RWPE2 (cell line): ENCODE data around the gene TMEM176B.

Experiments used
- ATAC-seq: fragments of 200-7000 bp; cut with Tn5 transposase; 3 replicates; pipeline ENCODE4 v1.9.1; 2021; ENCODE audit warnings: low read depth
- DNase-seq: peaks from one replicate; pipeline ENCODE4 v3.0.0-alpha.2; 2020; ENCODE audit warnings: low spot score
- H3K27ac ChIP-seq: fragments of 450-650 bp; 2 replicates; pipeline ENCODE4 v1.5.1; 2017; ENCODE audit warnings: mild to moderate bottlenecking; ENCODE audit not compliant: poor library complexity, severe bottlenecking
- H3K27me3 ChIP-seq: fragments of 250-450 bp; sonication (Bioruptor Pico); 2 replicates; pipeline ENCODE4 v1.5.1; 2021; ENCODE audit warnings: mild to moderate bottlenecking, moderate library complexity; ENCODE audit not compliant: insufficient read depth, poor library complexity, severe bottlenecking
- H3K36me3 ChIP-seq: fragments of 250-450 bp; sonication (Bioruptor Pico); 2 replicates; pipeline ENCODE4 v1.5.1; 2020; ENCODE audit warnings: low read depth, mild to moderate bottlenecking, moderate library complexity
- H3K4me1 ChIP-seq: fragments of 250-450 bp; sonication (Bioruptor Pico); 2 replicates; pipeline ENCODE4 v1.5.1; 2021; ENCODE audit warnings: mild to moderate bottlenecking, moderate library complexity; ENCODE audit not compliant: insufficient read depth, poor library complexity, severe bottlenecking
- H3K4me3 ChIP-seq: fragments of 250-450 bp; sonication (Bioruptor Pico); 2 replicates; pipeline ENCODE4 v1.5.1; 2021; ENCODE audit warnings: mild to moderate bottlenecking, moderate library complexity; ENCODE audit not compliant: severe bottlenecking
- H3K9me3 ChIP-seq: fragments of 250-450 bp; sonication (Bioruptor Pico); 2 replicates; pipeline ENCODE4 v1.5.1; 2021; ENCODE audit warnings: mild to moderate bottlenecking, moderate library complexity; ENCODE audit not compliant: severe bottlenecking
- TF ChIP-seq, protein P1 (sequence below): fragments of 450-650 bp; IDR thresholded peaks from one replicate; pipeline ENCODE4 v1.5.1; 2017; ENCODE audit warnings: mild to moderate bottlenecking, moderate library complexity; ENCODE audit not compliant: poor library complexity, severe bottlenecking

TMEM176B gene

DNA sequence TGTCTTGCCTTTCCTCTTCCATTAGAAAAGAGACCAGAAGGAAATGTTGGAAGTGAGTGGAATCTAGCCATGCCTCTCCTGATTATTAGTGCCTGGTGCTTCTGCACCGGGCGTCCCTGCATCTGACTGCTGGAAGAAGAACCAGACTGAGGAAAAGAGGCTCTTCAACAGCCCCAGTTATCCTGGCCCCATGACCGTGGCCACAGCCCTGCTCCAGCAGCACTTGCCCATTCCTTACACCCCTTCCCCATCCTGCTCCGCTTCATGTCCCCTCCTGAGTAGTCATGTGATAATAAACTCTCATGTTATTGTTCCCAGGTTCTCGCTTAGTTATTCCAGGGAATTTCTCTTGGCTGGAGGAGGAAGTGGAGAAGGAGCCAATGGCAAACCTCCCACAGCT lies 4.6 kb upstream of the TMEM176B start:
- ATAC-seq, result no peak
- Histone ChIP-seq H3K27me3 (peaks cover 37% of the 10 kb centered on the region), H3K9me3 (peaks cover 2% of the 10 kb centered on the region), H3K4me3 (no peak overlapping the region), H3K27ac (no peak overlapping the region), H3K4me1 (no peaks in the 10 kb centered on the region), H3K36me3 (no peaks in the 10 kb centered on the region)
- DNase-seq, result no peak
- TF ChIP-seq, protein P1, sequence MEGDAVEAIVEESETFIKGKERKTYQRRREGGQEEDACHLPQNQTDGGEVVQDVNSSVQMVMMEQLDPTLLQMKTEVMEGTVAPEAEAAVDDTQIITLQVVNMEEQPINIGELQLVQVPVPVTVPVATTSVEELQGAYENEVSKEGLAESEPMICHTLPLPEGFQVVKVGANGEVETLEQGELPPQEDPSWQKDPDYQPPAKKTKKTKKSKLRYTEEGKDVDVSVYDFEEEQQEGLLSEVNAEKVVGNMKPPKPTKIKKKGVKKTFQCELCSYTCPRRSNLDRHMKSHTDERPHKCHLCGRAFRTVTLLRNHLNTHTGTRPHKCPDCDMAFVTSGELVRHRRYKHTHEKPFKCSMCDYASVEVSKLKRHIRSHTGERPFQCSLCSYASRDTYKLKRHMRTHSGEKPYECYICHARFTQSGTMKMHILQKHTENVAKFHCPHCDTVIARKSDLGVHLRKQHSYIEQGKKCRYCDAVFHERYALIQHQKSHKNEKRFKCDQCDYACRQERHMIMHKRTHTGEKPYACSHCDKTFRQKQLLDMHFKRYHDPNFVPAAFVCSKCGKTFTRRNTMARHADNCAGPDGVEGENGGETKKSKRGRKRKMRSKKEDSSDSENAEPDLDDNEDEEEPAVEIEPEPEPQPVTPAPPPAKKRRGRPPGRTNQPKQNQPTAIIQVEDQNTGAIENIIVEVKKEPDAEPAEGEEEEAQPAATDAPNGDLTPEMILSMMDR, result no peak

DNA sequence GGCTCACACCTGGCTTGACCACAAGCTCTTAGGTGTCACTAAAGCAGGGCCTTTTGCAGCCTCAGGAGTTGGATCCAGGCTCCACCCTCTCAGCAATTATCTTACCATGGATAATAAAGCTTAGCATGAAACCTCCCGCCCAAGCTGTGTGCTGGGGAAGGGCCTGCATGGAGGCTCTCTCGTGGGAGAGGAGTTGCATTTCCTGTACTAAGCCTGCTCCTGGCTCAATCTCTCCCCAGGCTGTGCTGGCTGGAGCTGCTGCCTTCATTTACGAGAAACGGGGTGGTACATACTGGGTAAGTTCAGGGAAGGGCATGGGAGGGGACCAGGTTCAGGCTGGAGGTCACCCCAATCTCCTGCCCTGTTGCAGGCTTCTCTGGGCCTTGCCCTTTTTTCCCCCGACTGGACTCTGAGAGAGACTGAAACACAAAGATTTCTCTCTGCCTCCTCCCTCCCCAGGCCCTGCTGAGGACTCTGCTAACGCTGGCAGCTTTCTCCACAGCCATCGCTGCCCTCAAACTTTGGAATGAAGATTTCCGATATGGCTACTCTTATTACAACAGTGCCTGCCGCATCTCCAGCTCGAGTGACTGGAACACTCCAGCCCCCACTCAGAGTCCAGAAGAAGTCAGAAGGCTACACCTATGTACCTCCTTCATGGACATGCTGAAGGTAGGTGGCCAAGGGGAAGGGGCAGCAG lies 3.1 kb upstream of the TMEM176B start:
- no peaks in the 10 kb centered on the region for H3K36me3 ChIP-seq
- H3K27ac ChIP-seq, result no peak overlapping the region
- TF ChIP-seq, protein P1, result no peak
- no peak overlapping the region for H3K4me3 ChIP-seq
- peaks cover 4% of the 10 kb centered on the region for H3K9me3 ChIP-seq
- H3K27me3 ChIP-seq, result peaks cover 51% of the 10 kb centered on the region
- ATAC-seq (no peak), DNase-seq (no peak)
- no peaks in the 10 kb centered on the region for H3K4me1 ChIP-seq

DNA sequence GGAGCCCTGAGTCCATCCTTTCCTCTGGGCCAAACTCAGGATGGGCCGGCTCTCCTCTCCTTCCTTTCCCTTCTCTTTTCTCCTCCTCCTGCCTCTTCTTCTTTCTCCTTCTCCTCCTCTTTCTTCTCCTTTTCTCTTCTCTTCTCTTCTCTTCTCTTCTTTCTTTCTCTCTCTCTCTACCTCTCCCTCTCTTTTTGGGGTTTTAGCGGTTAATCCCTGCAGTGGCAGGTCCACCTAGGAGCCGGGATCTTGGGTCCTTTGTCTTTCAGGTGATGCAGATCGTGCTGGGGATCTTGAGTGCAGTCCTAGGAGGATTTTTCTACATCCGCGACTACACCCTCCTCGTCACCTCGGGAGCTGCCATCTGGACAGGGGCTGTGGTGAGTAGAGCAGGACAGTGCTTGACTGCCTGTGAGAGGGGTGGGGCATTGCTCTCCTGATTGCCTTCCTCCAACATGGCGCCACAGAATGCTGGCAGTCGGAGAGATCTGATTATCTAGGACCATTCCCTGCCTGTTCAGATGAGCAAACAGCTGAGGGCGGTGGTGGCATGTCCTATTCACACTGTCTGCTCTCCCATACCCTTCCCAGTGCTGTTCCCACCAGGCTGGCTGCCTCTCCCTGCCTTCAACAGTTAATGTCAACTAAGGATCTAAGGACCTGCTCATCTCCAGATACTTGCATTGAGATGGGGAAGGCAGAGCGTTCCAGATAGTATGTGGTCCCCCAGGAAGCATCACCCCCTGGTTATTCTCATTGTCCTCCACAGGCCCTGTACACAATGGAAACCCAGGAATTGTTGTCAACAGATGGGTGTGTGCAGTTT lies 2.0 kb upstream of the TMEM176B start:
- no peaks in the 10 kb centered on the region for H3K4me1 ChIP-seq
- TF ChIP-seq, protein P1, result no peak
- no peak for DNase-seq
- ATAC-seq, result no peak
- H3K27me3 ChIP-seq, result peaks cover 57% of the 10 kb centered on the region
- no peak overlapping the region for H3K27ac ChIP-seq
- no peaks in the 10 kb centered on the region for H3K36me3 ChIP-seq
- no peak overlapping the region for H3K4me3 ChIP-seq
- H3K9me3 ChIP-seq, result peaks cover 4% of the 10 kb centered on the region

DNA sequence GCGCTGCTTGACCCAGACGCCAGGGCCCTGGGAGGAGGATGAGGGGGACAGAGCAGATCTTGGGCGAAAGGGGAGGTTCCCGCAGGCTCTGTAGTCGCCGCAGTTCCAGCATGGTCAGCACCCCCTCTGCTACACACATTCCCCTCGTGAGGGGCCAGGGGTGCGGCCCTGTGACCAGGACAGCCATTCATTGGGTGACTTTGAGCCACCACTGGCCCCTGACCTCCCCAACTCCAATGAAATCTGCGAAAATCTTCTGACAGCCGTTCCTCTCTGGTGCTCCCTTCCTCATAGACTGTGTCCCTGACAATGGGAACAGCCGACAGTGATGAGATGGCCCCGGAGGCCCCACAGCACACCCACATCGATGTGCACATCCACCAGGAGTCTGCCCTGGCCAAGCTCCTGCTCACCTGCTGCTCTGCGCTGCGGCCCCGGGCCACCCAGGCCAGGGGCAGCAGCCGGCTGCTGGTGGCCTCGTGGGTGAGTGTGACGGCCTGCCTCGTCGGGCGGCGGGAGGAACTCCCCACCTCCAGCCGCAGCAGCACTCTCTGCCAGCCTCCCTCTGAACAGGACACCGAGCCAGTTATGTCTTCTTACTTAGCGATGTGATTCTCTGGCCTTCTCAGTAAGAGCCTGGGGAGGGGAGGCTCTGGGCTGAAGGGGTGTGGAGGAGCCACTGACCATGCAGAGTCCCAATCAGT lies 1.2 kb upstream of the TMEM176B start:
- no peak overlapping the region for H3K27ac ChIP-seq
- no peak overlapping the region for H3K4me3 ChIP-seq
- peaks cover 57% of the 10 kb centered on the region for H3K27me3 ChIP-seq
- no peaks in the 10 kb centered on the region for H3K4me1 ChIP-seq
- peaks cover 4% of the 10 kb centered on the region for H3K9me3 ChIP-seq
- no peaks in the 10 kb centered on the region for H3K36me3 ChIP-seq
- DNase-seq, result no peak
- ATAC-seq, result no peak; the same call in 2 of the 3 replicates
- TF ChIP-seq, protein P1, result no peak
